NCI-H446 (cell line): Measurements from ENCODE around the gene C20orf173.
A peak's percentile ranks its signal among the peaks of the same experiment; 100 is the strongest.

Experiments used
- DNase-seq, 2 experiments: peaks; one replicate each; lab custom pipeline; 2025; lab: John Stamatoyannopoulos, UW

Gene C20orf173

DNA sequence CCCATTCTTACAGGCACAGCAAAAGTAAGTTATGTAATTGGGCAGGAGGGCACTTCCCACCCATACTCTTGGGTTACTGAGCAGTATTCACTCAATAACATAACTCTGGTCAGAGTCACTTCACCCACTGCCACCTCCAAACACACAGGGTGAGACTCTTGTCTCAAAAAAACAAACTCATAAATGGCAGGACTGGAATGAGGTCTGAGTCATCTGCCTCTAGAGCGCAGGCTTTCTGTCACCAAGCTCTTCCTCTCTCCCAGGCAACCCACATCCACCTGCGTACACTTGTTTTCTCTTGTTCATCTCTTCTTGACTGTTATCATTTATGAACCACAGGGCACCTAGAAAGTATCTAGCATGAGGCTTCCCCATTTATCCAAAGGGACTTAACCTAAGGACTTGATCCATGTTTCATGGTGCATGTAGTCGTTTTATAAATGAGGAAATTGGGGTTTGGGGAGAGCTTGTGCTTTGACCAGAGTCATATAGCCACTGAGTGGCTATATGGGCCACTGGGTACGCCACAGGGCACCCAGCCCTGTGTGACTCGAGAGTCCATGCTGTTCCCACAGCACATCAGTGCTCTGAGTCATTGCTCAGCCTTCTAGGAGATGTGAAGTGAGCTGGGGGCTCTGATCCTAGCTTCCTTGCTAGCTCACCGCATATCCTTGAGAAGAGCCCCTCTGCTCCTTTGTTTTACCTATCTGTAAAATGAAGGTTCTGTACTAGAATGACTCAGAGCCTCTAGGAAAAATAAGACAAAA is 22.4 kb downstream of the C20orf173 start:
- DNase-seq = no peak

DNA sequence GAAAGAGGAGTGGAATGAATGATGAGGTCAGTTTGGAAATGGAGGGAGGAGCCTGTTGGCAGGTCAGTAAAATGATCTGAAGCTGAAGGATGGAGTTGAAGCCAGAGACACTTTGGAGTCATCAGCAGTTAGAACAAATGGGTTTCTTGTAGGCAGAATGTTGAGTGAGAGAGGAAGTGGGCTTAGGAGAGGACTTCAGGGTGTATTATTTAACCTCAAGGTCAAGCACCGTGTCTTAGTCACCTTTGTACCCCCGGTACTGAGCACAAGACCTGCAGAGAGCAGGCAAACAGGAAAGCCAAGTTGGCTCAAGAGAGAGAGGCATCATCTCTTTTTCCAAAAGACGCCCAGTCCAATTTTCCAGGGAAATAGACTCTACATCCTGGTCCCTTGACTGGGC is 23.3 kb downstream of the C20orf173 start:
- no peak for DNase-seq

GRCh38 chr20:35504751-35505150 is 24.7 kb downstream of the C20orf173 start:
- peak in 1 of 2 experiments; percentile 28 for DNase-seq

- peak; percentile 70 to 95 for DNase-seq
Measured at GRCh38 chr20:35503841-35504561, 25.5 kb downstream of the C20orf173 start.

- DNase-seq = no peak
Measured at GRCh38 chr20:35503281-35503680, 26.2 kb downstream of the C20orf173 start.

DNA sequence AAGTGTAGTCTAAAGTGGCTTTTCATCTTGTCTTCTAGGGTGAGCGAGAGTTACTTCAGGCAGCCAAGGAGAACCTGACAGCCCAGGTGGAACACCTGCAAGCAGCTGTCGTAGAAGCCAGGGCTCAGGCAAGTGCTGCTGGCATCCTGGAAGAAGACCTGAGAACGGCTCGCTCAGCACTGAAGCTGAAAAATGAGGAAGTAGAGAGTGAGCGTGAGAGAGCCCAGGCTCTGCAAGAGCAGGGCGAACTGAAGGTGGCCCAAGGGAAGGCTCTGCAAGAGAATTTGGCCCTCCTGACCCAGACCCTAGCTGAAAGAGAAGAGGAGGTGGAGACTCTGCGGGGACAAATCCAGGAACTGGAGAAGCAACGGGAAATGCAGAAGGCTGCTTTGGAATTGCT is 27.1 kb downstream of the C20orf173 start:
- no peak for DNase-seq

DNA sequence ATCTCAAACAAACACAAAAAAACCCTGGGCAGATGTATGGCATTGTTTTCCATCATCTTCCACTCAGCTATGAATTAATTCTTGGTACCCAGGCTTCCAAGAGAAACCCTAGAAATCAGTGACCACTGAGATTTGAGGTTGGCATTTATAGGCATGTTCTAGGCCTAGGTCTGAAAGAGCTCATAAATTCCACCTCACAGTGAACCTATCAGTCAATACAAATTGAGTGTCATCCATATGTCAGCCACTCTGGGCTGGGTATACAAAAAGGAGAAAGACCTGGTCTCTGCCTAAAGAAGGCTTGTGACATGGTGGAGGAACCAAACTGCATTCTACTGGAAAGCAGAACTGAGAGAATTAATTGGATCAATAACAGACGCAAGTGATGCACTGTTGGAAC is 30.2 kb downstream of the C20orf173 start:
- DNase-seq = no peak

DNA sequence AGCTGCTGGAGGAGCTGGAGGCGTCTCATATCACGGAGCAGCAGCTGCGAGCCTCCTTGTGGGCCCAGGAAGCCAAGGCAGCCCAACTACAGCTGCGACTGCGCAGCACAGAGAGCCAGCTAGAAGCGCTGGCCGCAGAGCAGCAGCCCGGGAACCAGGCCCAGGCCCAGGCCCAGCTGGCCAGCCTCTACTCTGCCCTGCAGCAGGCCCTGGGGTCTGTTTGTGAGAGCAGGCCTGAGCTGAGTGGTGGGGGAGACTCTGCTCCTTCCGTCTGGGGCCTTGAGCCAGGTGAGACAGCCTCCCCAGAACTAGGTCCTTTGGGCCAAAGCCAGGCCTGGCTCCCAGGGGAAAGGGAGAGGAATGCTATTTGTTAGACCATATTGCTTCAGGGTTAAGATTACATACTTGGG is 31.7 kb downstream of the C20orf173 start:
- DNase-seq = peak; percentile 43 to 93

DNA sequence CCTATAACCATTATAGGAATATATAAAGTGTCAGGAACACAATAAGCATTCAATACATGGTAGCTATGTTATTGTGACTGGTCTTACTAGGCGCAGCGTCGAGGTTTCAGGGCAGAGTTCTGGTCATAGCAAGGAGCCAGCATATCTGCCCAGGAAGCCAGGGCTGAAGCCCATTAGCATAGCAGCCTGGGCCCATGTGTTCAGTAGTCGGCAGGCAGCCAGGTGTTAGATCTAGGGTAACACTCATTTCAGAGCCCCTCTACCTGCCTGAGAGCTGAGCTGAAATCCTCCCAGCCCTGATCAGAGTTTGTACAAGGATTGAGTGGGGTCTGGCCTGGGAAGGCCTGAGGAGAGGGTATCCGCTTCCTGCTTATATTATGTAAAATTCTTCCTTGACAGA is 32.1 kb downstream of the C20orf173 start:
- peak in 1 of 2 experiments; percentile 52 for DNase-seq

DNA sequence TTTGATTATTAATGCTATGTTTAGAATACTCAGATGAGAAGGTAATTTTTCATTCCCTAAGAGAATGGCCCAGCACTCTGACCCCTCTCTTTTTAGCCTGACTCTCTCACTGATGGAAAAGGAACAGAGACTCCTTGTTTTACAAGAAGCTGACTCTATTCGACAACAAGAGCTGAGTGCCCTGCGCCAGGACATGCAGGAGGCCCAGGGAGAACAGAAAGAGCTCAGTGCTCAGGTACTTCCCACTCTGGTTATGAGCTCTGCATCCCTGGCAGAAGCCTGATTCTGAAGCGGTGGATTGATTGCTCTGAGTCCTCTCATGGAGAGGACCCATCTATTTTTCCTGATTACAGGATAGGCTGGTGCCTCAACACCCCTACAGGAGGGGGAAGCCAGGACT is 33.0 kb downstream of the C20orf173 start:
- no peak for DNase-seq

DNA sequence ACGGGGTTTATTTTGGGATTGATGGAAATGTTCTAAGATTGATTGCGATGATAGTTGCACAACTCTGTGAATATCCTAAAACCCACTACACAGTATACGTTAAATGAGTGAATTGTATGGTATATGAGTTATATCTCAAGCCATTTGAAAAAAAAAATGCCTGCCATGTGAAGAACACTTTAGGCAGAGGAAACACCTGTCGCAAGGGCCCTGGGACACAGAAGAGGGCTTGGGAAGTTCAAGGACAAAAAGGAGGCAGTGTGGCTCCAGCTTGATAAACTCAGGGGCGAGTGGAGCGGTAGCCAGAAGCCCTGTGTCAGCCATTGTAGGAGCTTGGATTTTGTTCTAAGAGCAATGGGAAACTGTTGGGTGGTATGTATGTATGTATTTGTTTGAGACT is 37.1 kb downstream of the C20orf173 start:
- DNase-seq = no peak

DNA sequence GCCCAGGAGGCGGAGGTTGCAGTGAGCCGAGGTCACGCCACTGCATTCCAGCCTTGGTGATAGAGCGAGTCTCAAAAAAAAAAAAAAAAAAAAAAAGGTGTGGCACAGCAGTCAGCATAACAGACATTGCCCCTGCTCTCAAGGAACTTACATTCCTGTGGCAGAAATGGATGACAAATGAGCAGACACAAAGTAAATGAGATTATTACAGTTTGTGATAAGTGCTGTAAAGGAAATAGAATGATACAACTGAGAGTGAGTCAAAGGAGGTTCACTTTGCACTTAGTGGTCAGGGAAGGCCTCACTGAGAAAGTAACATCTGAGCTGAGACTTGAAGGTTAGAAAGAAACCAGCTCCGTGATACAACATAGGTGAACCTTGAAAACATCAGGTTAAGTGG is 37.6 kb downstream of the C20orf173 start:
- no peak for DNase-seq

GRCh38 chr20:35490736-35491181 is 38.7 kb downstream of the C20orf173 start:
- DNase-seq = no peak

DNA sequence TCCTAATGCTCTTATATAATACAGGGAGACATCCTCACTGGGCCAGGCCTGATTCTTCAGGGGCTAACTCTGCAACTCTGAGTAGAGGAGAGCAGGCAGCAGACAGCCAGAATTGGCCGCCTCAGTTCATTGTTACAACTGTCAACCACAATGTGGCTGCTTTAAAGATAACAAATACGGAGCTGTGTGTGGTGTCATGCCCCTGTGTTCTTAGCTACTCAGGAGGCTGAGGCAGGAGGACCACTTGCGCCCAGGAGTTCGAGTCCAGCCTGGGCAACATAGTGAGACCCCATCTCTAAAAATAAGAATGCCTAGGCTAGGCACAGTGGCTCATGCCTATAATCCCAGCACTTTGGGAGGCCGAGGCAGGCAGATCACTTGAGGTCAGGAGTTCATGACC is 39.7 kb downstream of the C20orf173 start:
- DNase-seq = no peak

GRCh38 chr20:35487479-35487878 is 42.0 kb downstream of the C20orf173 start:
- DNase-seq = no peak

DNA sequence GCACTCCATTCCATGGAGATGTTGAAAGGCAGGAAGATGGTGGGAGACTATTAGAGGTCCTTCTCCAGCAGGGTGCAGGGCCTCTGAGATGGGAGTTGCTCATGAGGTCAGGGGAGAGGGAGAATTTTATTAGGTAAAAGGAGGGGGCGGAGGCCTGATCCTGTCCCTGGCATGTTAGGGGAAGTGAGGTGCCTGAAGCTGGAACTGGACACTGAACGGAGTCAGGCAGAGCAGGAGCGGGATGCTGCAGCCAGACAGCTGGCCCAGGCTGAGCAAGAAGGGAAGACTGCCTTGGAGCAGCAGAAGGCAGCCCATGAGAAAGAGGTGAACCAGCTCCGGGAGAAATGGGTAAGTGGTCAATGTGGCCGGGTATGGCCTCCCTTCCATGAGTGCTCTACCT is 49.7 kb downstream of the C20orf173 start:
- no peak for DNase-seq

DNA sequence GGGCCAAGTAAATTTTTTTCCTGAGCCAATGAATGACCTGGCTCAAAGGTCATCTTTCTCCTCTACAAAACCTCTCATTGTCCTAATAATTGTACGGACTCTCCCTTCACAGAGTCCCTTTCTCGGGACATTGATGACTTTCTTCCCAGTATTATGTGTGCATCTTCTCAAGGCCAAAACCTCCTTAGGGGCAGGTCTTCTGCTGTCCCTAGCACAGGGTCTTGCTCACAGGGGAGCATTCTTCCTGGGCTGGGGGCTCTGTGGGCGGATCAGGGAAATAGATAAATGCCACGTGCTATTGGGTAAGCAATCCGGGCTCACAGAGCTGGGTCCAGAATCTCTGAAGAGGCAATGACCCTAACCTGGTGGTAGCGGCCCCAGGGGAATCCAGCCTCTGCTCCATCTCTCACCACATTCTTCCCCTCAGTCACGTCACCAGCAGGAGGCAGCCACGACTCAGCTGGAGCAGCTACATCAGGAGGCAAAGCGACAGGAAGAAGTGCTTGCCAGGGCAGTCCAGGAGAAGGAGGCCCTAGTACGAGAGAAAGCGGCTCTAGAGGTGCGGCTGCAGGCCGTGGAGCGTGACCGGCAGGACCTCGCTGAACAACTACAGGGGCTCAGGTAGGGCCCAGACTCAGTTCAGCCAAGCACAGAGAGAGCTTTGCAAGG is 50.5 kb downstream of the C20orf173 start:
- DNase-seq = peak in 1 of 2 experiments; percentile 14
